HG02943 (cell line): ENCODE data around the gene ST7.
"Not testable (repeated sequence)": the region's sequence is repeated elsewhere in the genome, so short reads cannot be mapped to it uniquely, and the experiment has no call there.

Source experiments
- ATAC-seq: cut with Tn5 transposase; IDR thresholded peaks from one replicate; pipeline ENCODE4 v1.9.1; 2021; ENCODE audit warnings: mild to moderate bottlenecking, low read depth, moderate library complexity; ENCODE audit not compliant: unreplicated experiment

The ST7 gene

DNA sequence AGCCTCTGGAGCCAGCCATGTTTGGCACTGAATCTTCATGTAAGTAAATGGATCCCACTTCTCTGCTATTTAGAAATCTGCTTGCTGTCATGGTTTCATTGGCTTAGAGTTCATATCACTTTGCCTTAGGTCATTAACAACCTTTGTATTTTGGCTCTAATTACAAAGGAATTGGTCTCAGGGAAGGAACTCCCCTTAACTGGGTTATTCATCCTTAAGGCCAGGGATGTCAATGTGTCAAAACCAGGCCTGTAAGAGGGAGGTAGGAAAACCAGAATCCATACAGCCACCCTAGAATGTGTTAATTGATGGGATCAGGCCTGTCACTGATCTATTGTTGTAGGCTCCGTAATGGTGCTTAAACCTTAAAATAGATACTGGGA, 67.3 kb downstream of the ST7 start:
- no peak for ATAC-seq

DNA sequence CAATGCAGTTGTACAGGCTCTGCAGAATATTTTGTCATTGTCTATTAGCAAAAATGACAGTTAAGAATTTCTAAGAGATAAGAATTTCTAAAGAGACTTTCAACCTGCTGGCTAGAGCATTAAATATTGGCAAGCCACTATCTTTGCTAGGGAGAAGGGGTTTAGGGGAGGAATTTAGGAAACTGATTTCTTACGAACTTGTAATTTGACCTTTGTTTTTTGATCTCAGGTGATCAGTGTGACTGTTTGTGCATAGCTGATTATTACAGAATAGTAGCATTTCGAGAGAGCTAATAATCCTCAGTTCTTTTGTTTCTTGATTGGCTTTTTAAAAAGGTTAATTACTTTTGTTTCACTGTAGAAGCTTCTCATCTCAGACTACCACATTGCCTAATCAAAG, 68.1 kb downstream of the ST7 start:
- ATAC-seq: no peak

DNA sequence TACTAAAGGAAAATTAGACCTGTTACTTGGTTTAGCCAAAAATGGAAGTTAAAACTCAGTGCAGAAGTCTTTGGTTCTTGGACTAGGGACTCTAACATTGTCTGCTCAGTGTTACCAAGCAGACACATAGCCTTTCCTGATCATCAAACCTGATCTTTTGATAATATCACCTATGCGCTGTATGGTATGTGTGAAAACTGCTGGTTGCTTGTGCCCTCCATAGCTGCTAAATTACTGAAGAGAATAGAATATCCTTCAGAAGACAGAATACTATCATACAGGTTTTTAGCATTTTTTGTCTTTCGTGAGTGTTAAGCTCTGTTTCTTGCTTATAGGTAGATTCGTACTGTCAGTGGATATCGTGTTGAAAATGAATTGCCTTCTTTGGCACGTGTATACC, 68.7 kb downstream of the ST7 start:
- ATAC-seq: no peak

DNA sequence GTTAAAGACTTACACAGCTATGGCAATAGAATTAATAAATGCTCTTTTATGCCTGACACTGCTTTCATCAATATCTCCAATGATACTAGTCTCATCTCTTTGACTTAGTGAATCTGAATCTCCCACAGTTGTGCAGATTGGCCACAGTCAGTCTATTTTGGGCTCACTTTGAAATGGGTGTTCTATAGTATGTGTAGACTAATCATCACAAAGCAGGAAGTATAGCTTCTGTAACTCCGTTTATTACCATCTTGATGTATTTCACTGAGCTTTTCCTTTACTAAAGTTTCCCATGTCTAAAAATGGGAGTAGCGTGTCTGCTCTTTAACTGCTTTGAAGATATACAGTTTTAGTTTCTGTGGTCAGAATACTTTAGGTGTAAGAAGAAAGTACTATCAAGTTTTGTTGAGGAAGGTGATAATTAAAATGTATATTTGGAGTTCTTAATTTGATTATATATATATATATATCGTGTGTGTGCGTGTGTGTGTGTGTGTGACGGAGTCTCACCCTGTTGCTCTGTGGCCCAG, 70.1 kb downstream of the ST7 start:
- no peak for ATAC-seq

DNA sequence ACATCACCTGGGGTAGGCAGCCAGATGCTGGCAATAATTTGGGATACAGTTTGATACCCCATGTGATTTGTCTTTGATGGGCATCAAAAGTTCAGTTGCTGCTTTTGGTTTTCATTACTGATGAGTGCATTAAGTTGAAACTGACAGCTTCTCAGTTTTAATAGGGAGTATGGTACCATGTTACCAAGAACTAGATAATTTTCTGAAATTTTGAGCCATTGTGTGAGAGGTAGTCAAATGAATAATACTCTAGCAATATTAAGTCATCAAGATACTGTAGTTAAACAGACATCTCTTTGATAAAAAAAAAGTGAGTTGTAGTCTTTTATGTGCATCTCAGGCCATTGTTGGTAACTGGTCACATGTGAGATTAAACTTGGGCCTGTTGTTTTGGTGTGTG, 71.5 kb downstream of the ST7 start:
- no peak for ATAC-seq

DNA sequence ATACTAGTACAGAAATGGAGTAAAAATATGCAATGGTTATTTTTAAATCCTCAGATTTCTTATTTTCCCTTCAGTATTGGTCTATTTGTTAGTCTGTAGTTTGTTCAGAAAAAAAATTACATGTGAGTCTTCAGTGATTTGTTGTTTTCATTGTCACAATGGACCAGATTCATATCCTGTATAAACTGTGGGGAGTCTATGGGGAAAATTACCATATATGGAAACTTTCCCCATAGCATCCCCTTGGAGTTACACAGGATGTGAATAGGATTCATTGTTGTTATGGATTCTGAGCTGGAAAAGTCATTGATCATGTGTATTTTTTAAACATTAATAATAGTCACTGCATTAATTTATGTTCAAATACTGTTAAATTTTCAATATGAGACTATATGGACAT, 72.6 kb downstream of the ST7 start:
- ATAC-seq: no peak

DNA sequence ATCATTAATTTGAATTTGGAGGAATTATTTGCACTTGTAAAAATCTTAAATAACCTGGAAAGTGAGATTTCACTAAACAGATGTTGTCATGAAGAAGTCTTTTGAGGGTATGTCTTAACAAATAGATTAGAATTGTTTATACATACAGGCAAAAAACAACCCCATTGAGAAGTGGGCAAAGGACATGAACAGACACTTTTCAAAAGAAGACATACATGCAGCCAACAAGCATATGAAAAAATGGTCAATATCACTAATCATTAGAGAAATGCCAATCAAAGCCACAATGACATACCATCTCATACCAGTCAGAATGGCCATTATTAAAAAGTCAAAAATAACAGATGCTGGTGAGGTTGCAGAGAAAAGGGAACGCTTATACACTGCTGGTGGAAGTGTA, 77.0 kb downstream of the ST7 start:
- ATAC-seq: not testable (repeated sequence)

DNA sequence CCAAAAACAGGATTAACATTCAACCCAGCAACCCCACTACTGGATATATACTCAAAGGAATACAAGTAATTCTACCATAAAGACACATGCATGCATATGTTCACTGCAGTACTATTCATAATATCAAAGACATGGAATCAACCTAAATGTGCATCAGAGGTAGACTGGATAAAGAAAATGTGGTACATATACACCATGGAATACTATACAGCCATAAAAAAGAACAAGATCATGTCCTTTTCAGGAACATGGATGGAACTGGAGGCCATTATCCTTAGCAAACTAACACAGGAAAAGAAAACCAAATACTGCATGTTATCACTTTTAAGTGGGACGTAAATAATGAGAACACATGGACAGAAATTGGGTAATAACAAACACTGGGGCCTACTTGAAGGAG, 77.5 kb downstream of the ST7 start:
- ATAC-seq: not testable (repeated sequence)

DNA sequence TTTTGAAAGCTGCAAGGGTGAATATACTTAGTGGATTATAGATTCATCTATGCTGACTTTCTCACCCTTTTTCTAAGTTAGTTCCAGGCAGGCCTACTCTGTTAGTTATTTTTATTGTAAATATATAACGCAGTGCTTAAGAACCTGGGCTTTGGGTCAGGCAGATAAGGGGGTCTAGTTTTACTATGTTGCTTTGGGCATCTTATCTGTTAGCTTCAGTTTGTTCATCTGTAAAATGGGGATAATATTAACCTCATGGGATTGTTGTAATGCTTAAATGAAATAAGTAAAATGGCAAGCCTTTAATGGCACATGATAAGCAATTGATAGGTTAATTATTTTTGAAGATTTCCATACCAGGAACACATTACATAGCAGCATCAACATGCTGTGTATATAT, 79.5 kb downstream of the ST7 start:
- ATAC-seq: no peak

DNA sequence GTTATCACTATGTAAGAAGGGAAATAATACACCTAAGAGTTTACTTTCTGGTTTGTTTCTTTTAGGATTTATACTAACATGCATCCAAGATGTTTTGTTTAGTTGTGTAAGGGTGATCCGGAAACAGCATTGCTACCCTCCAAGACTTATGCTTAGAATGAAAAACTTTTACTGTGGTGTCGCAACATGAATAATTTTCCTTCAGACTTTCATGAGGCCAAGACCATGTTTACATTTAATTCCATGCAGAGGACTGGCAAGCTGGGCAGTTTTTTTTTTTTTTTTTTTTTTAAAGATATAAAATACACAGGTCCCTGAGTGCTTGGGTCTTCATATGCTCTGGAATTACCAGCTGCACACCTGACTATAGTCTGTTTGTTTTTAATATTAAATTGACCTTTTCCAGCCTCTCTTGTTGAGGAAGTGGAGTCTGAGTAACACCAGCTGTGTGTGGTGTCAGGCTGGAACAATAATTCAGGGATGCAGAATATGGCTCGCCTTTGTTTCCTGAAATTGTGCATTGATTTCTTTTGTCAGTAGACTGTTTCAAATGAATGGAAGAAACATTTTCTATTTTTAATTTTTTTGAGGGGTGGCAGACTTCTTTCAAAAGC, 81.7 kb downstream of the ST7 start:
- no peak for ATAC-seq

DNA sequence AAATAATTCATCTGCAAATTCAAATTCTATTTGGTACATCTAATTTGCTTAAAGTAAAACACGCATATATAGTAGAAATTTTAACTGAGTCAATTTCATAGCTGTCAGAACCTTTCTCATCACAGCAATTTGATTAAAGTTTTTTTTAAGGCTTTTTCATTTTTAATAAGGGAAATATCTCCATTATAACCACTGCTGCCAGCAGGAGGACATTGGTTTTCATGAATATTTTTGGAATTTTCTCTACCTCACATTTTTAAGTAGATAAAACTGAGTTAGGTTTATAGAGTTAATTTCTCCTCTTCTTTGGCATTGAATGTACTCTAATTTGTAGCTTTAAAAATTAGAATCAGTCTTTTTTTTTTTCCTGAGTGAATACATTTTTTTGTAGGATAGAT, 82.2 kb downstream of the ST7 start:
- ATAC-seq: no peak

DNA sequence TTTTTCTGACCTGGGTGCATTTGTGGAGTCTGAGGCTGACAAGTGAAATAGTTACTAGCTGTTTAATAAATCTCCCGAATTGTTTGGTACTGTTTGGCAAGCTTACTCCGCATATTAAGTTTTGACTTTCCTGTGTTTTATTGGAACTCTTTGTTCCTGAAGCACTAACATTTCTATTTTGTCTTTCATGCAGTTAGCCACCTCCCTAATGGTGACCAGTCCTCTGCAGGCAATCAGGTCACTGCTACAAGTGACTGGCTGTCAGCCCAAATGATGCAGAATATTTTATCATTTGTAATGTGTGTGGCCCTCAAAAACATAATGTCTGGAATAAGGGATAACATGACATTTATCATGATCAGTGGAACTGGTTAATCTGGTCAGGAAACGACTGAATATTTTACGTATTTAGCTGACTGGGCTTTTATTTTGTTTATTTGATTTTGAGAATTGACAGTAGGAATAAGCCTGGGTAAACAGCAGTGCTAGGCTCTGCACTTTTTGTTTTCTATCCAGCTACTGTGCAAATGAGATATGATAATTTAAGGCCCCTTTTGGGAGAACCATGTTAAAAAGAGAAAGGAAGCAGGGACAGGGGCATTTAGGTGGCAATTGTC, 82.9 kb downstream of the ST7 start:
- ATAC-seq: no peak

DNA sequence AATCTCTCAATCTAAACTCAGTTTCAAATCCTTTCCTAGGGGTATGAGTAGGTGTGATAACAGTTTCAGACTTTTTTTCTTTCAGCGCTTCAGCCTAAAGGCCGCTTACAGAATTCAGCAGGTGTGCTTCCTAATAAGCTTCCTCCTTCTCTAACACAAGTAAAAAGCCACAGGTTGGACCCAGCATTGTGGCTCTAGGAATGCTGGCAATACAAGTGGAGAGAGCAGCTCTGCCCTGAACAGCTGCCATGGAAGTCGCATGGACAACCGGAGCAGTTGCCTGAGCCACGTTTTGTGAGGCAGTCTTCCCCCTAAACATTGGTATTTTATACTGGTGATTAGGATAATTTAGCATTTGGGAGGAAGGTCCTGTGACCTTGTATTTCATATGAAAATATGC, 83.5 kb downstream of the ST7 start:
- ATAC-seq: no peak

DNA sequence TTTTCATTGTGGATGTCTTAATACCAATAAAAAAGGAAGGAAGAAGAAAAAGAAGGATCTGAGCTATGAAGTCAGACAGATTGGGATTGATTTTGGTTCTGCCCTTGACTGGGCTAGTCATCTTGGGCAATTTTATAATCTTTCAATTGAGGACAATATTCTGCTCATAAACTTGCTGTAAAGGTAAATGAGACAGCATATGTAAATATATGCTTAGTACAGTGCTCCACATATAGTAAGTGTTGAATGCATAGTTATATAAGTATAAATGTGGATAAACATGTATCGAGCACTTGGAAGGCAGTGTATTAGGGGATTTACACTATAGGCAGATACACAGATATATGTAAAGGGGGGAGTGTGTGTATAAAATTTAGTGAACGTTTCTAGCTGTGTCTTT, 85.1 kb downstream of the ST7 start:
- ATAC-seq: no peak

DNA sequence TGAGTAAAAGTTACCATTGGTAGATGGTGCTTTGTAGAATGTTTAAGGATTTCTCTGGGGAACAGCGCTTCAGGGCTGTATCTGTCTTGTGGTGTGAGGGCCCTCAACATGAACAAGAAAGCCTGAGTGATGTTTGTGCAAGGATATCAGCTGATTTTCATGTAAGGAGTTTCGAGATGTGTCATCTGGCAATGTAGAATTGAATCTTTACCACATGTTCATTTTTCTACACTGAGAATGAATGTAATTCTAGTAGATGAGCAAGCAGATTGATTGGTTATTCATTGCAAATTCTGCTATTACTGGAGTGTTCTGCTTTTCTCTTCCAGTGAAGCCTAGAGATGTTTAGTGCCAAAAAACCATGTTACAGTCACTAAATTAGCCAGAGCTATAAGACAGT, 87.7 kb downstream of the ST7 start:
- peak; percentile 77 for ATAC-seq

DNA sequence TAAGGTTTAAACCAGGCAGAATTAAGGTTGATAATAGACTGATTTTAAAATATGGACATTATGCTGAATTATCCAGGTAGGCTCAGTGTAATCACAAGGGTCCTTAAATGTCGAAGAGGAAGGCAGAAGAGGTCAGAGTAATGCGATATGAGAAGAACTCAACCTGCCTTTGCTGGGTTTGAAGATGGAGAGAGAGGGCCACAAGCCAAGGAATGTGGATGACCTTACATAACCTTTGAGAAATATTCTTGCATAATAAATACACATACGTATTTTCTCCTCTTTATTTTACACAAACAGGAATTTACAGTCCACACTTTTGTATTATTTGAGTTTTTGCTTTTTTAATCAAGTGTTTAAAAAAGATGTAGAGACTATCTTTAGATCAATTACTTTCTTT, 88.5 kb downstream of the ST7 start:
- ATAC-seq: no peak

DNA sequence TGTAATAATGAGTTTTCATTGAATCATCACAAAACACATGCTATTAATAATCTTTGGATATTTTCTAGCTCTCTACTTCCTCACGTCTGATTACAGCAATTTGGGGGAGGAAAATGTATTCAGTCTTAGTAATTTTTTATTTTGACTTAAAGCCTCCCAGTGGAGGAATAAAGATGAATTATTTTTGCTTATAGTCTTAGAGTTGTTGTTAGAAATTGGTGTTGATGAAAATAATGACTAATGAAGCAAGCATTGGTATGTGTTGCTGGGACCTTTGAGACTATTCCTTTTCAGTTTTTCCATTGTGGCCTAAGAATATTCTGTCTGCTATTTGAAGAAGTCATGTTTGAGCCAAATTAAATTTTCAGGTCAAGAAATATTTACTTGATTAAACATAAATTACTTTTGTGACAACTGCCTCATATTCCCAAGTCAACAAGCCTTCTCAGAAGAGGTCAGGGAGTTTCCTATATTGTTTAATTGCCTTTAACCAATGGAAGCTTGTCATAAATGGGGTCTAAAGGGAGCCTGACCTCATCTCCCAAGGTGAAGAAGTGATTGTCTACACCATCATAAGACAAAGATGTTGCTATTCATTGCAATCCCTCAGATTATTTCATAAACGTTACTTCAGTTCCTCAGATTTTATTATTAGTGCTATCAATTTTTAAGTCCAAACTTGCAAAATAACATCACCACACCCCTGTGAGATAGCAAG, 90.0 kb downstream of the ST7 start:
- no peak for ATAC-seq

DNA sequence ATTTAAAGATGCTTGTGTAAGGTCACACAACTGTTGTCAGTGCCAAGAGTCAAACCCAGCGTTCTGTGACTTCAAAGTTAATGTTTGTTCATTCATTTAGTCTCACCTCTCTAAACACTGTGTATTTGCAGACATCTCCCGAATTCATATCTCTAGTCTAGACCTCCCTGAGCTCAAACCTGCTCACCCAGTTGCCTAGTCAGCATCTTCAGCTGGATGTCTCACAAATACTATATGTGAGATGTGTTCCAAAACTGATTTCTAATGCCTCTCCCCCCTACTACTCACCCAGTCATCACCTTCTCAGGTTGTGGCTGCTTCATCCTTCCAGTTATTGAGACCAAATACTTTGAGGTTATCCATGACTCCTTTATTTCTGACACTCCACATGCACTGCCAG, 91.4 kb downstream of the ST7 start:
- no peak for ATAC-seq

DNA sequence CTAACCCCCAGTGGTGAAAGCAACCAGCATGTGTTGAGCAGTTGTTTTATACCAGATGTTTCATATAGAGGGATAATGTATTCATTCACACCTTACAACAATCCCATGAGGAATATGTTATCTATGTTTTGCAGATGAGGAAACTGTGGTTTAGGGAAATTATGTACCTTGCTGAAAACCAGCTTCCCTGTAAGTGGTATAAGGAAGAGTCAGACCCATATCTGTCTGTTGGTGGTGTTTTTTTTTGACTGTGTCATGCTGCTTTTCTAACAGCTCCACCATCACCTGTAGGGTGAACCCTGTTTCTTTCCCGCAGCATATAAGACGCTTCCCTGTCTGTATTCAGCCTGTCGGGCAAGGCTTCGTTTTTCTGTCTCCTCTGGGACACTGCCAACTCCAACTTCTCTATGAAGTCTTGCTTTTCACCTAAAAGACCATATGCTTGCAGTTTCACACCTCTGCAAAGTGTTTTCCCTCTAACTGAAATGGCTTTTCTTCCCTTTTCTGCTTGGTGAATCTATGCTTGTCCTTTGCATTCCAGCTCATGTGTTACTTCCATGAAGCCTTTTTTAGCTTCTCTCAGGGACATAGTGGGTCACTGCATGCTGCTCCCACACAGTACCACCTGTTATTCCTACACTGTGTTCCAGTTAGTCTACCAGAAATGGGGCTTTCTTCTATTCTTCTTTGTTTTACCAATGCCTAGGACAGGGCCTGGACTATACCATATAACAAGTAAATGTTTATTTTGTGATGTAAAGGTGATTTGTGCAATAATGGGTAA, 92.8 kb downstream of the ST7 start:
- ATAC-seq: no peak

DNA sequence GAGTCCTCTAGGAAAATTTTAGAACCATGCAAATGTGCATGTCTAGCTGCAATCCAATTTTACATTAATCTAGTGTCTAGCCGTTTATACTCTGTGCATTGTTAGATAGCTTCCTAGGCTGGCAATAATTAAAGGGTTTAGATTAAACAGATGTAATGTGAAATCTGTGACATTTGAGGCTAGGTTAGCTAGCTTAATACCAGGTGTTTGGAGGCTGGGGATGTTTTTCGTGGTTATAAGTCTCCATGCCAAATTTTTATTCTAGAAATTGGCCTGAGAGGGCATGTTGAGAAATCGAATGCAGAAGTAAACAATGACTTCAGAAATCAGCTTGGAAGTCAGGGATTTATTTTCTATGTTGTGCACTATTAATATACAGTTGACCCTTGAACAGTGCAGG, 94.2 kb downstream of the ST7 start:
- no peak for ATAC-seq
